Stimulated activated CD4-positive, alpha-beta T cell treated with anti-CD3 and anti-CD28 coated beads, Interleukin-4, amount 100 ng/mL, for 1 hour (primary cell): ENCODE results near the gene THOC2.
"Not testable (repeated sequence)": the region's sequence is repeated elsewhere in the genome, so short reads cannot be mapped to it uniquely, and the experiment has no call there.

Experiments
- DNase-seq: peaks from one replicate; pipeline ENCODE4 v3.0.0-alpha.2; 2020

THOC2 gene

DNA sequence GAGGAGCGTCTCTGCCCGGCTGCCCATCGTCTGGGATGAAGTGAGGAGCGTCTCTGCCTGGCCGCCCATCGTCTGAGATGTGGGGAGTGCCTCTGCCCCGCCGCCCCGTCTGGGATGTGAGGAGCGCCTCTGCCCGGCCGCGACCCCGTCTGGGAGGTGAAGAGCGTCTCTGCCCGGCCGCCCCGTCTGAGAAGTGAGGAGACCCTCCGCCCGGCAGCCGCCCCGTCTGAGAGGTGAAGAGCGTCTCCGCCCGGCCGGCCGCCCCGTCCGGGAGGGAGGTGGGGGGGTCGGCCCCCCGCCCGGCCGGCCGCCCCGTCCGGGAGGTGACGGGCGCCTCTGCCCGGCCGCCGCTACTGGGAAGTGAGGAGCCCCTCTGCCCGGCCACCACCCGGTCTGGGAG, 1.2 kb upstream of the THOC2 start:
- not testable (repeated sequence) for DNase-seq

DNA sequence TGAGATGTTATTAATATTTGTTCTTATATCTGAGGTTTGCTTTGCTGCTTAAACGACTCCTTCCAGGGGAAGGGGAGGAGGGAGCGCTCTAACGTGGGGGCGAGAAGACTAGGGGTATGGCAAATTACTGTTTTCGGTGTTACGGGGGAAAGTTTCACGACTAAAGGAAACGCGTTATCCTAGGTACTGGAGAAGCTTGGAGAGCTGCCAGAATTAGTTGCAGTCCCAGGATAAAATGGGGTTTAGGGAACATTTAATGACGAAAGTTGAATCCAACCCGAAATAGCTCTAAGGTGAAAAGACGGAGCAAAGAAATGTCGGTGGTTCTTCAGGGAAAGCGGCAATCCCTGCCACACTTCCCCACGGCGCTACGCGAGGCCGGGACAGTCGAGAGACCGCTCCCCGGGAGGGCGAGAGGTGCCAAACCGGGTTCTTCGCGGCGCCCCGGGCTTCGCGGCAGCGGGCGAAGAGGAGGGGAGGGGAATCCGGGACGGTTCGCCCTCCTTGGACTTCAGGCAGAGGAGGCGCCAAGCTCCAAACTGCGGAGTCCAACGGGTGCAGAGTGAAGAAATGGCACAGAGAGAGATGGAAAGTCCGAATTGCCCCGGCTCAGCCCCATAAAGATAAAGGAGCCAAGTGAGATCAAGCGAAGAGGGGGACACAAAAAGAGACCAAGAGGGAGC, 724 bp downstream of the THOC2 start:
- DNase-seq, result peak; percentile 6

DNA sequence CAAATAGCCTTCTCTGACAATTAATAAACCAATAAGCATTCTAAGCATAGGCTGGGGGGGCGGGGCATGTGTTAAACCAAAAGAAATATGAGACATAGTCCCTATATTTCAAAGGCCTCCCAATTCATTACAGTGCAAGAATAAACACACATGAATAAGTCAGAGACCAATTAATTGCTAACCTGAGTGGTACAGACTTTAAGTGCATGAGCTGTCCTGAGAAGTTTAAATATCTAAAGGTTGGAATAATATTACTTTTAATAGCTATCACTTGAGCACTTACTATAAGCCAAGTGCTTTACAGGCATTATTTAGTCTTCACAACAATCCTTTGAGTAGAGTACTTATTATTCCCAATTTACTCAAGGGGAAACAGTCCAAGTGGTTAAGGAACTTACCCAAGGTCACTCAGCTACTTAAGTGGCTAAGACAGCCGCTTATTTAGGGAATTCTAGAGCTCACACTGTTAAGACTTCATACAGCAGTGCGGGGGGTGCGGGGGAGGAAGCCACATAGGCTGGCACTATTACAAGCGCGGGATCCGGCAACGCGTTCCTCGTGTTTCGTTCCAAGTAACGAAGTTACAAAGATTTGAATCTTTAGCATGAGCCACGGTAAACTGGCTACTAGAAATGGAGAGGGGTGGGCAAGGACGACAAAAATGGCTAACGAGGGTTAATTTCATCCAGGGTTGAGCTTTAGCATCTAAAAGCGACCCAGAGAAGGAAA, 1.4 kb downstream of the THOC2 start:
- peak; percentile 19 for DNase-seq

DNA sequence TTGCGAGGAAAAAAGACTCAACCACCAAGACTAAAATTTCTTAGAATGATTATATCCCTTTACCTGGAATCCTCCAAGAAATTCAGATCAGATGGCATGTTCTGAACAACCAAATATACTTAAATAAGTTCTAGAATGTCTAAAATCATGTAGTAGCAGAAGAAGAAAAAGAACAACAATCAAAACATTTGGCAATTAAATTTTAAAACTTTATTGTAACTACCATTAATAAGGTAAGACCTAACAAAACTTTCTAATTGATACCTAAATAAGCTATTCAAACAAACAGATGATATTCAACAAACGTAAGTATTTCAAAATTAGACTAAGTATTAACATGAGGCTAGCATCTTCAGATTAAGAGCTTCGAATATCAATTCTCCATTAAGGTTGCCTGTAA, 4.3 kb downstream of the THOC2 start:
- no peak for DNase-seq

DNA sequence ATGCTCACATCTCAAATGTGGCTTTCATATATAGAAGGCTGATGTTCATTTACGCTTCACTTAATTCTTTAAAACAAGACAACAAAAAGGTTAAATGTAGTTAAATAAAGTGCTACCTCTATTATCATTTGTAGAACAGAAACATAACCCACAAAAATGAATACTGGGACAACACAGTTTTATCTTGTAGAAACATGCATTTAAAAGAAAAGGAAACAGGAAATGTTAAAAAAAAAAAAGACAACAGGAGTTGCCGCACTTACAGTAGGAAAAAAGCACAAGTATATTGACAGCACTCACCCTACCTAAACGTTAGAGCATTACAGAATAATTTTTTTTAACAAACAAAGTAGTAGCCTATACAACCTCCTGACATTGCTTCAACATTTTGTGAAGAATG, 4.8 kb downstream of the THOC2 start:
- DNase-seq, result no peak

DNA sequence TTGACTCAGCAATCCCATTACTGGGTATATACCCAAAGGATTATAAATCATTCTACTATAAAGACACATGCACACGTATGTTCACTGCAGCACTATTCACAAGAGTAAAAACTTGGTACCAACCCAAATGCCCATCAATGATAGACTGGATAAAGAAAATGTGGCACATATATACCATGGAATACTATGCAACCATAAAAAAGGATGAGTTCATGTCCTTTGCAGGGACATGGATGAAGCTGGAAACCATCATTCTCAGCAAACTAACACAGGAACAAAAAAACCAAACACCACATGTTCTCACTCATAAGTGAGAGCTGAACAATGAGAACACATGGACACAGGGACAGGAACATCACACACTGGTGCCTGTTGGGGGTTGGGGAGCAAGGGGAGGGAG, 10.7 kb downstream of the THOC2 start:
- not testable (repeated sequence) for DNase-seq

DNA sequence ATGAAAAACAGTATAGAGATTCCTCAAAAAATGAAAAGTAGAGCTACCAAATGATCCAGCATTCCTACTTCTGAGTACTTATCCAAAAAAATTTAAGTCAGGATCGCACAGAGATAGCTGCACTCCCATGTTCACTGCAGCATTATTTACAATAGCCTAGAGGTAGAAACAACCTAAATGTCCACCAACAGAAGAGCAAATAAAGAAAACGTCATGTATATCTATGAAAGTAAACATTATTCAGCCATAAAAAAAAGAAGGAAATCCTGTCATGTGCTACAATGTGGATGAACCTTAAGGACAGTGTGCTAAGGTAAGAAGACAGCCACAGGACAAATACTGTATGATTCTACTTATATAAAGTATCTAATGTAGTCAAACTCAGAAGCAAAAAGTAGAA, 12.4 kb downstream of the THOC2 start:
- DNase-seq, result no peak

DNA sequence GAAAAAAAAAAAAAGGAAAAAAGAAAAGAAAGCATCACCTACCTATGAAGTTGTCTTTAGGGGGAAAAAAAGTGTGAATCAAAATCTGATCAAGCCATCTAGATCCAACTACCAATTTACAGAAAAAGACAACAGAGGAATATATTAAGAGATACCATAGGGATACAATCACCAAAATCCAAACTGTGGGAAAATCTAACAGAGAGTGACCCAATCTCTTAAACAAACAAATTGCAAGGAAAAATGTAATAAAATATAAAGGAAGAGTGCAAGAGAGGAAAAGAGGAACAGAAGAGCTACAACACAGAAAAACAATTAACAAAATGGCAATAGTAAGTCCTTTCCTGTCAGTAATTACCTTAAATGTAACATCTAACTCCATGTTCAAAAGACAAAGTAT, 19.0 kb downstream of the THOC2 start:
- DNase-seq, result no peak

DNA sequence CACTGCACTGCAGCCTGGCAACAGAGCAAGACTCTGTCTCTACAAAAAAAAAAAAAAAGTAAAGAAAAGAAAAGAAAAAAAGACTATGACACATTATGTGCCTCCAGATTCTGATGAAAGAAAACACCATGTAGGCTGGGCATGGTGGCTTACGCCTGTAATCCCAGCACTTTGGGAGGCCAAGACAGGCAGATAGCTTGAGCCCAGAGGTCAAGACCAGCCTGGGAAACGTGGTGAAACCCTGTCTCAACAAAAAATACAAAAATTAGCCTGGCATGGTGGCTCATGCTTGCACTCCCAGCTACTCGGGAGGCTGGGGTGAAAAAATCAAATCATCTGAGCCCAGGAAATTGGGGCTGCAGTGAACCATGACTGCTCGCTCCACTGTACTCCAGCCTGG, 19.4 kb downstream of the THOC2 start:
- no peak for DNase-seq

DNA sequence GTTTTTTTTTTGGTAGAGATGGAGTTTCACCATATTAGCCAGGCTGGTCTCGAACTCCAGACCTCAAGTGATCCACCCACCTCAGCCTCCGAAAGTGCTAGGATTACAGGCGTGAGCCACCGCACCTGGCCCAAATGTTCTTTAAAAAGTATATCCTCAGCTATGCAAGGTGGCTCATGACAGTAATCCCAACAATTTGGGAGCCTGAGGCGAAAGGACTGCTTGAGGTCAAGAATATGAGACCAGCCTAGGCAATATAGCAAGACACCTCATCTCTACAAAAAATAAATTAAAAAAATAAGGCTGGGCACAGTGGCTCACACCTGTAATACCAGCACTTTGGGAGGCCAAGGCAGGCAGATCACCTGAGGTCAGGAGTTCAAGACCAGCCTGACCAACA, 21.7 kb downstream of the THOC2 start:
- not testable (repeated sequence) for DNase-seq

DNA sequence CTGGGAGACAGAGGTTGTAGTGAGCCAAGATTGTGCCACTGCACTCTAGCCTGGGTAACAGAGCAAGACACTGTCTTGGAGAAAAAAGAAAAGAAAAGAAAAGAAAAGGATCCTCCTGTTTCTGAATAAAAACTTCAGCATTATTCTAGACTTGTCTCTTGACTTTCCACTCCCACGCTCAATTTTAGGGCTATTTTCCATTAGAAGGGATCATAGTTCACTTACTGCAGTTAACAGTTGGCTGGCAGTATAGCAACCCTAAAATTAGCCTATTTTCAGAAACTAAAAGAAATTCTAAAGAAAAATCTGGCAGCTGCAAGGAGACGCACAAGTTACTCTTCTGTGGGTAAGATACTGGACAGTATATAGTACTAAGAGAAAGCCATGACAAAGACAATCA, 28.1 kb downstream of the THOC2 start:
- no peak for DNase-seq

DNA sequence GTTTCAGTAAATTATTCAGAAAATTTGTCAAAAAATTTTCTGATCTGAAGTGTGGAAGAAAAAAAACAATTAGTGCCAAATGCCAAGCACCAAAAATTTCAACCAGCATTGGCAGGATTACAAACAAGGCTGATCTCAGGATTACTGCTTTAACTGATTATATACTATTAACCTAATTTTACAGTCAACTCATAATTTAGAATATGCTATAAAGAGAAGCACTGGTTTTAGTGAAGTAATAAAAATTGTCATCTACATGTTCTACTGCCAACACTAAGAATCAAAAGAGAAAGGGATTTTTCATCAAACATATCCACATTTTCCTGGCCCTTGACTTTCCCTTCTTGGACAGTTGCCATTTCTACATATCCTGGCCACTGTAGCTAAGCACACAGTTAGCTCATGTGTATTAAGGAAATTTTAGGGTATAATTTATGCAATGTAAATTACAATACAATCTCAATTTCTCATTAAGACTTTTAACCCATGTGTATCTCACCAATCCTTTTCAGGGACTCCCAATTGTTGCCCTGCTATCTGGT, 33.8 kb downstream of the THOC2 start:
- no peak for DNase-seq

DNA sequence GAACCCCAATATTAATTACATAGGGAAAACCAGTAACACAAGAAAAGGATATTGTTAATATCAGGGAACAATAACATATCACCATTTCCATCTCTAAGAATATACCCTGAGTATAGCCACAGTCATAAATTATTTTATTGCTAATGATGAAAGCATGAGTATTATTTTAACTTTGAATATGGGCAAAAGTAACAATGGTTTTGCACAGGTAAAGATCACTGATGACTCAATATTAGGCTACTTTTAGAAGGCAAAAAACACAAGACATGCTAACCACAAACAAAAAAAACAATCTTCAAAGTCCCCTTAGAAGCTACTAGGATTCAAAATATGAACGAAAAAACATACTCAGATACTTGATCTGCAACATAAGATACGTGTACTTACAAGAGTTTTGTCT, 36.5 kb downstream of the THOC2 start:
- no peak for DNase-seq

DNA sequence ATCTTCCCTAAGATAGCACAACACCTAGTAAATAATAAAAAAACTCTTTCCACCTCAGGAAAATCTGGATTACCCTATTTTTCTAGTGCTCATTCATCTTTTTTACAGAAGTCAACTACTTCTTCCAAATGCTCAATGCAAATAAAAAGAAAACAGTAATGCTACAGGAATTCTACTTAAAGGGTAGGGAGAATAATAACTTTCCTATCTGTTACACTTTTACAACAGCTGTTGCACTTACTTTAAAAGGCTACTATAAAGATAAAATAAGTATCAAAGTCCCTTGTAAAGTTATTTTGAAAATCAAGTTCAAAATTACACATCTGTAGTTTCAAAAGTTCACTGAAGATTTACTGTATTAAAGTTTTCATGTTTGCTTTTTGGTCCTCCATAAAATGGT, 37.6 kb downstream of the THOC2 start:
- no peak for DNase-seq

DNA sequence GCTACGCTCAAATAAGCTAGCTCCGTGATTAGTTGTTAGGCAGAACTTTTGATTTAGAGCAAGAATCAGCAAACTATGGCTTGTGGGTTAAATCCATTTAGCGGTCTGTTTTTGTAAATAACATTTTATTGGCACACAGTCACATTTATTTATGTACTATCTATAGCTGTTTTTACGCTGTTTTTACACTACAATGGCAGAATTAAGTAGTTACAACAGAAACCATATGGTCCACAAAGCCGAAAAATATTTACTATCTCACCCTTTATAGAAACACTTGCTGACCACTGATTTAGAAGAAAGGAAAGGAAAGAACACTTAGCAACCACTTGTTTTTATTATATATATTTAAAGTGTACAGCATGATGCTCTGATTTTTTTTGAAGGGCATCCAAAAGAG, 41.1 kb downstream of the THOC2 start:
- DNase-seq, result no peak

DNA sequence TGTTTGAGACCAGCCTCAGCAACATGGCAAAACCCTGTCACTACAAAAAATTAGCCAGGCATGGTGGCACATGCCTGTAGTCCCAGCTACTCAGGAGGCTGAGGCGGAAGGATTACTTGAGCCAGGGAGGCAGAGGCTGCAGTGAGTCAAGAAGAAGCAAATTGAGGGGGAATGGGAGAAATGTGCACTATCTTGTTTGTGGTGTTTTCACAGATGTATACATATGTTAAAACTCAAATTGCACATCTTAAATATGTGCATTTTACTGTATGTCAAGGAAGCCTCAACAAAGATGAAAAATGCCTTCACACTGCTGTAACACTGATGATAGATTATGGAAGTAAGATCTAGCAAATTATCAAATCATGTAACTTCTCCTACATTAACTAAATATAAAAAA, 44.3 kb downstream of the THOC2 start:
- no peak for DNase-seq

DNA sequence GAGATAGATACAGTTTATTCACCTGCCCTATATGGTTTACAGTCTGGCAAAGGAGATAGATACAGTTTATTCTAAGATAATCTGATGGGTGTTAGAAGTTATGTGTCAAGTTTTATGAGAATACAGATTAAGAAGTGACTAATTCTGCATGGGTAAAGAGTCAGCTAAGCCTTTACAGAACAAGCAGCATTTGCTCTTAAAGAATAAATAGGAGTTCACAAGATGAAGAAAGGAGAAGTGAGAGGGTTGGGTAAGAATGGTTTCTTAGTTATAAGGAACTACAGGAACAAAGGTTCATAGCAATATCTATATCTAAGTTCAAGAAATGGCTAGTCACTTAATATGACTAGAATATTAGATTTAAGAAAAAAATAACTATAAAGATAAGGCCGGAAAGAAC, 47.6 kb downstream of the THOC2 start:
- DNase-seq, result no peak

DNA sequence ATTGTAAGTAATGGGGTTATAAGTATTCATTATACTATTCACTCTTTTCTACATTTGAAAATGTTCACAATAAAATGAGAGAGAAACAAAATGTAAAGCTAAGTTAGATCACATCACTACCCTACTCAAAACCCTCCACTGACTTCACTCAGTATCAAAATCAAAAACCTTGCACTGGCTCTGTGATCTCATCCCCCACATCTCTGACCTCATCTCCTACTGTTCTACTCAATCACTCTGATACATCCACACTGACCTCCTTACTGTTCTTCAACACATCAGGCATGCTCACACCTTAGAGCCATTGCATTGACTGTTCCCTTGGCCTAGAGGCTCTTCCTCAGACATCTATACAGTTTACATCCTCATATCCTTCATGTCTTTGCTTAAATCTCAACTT, 50.7 kb downstream of the THOC2 start:
- DNase-seq, result no peak

DNA sequence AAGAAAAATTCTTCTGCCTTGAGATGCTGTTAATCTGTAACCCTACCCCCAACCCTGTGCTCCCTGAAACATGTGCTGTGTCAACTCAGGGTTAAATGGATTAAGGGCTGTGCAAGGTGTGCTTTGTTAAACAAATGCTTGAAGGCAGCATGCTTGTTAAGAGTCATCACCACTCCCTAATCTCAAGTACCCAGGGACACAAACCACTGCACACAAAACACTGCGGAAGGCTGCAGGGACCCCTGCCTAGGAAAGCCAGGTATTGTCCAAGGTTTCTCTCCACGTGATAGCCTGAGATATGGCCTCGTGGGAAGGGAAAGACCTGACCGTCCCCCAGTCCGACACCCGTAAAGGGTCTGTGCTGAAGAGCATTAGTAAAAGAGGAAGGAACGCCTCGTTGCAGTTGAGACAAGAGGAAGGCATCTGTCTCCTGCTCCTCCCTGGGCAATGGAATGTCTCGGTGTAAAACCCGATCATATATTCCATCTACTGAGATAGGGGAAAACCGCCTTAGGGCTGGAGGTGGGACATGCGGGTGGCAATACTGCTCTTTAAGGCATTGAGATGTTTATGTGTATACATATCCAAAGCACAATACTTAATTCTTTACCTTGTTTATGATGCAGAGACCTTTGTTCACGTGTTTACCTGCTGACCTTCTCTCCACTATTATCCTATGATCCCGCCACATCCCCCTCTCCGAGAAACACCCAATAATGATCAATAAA, 53.0 kb downstream of the THOC2 start:
- DNase-seq, result not testable (repeated sequence)

DNA sequence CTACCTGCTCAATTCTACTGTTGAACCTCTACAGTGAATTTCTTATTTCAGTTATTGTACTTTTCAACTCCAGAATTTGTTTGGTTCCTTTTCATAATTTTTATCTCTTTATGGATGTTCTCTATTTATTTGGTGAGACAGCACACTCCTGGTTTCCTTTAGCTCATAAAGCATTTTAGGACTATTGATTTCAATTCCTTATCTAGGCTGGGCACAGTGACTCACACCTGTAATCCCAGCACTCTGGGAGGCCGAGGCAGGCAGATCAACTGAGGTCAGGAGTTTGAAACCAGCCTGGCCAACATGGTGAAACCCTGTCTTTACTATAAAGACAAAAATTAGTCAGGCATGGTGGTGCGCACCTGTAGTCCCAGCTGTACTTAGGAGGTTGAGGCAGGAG, 57.7 kb downstream of the THOC2 start:
- no peak for DNase-seq

DNA sequence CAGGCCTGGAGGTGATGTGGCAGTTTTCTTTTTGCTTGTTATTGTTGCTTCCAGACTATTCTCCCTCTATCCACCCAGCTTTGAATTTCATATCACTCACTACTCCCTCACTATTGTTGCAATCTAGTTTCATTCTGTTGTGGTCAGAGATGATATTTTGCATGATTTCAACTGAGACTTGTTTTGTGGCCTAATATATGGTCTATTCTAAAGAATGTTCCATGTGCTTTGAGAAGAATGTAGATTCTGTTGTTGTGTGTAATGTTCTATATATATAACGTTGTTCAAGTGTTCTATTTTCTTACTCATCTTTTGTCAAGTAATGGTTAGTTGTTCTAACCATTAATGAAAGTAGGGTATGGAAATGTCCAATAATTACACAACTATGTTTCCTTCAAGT, 59.0 kb downstream of the THOC2 start:
- no peak for DNase-seq

DNA sequence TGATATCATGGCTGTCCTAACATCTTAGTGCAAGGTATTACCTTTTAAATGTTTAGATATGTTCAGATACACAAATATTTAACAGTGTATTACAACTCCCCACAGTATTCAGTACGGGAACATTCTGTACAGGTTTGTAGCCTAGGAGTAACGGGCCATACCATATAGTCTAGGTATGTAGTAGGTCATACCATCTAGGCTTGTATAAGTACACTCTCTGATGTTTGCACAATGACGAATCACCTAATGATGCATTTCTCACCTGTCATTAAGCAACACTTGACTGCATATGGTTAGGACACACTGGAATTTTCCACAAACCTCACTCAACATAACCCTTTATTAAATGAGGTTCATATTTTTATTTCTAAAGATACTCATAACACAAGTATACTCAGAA, 67.7 kb downstream of the THOC2 start:
- no peak for DNase-seq

DNA sequence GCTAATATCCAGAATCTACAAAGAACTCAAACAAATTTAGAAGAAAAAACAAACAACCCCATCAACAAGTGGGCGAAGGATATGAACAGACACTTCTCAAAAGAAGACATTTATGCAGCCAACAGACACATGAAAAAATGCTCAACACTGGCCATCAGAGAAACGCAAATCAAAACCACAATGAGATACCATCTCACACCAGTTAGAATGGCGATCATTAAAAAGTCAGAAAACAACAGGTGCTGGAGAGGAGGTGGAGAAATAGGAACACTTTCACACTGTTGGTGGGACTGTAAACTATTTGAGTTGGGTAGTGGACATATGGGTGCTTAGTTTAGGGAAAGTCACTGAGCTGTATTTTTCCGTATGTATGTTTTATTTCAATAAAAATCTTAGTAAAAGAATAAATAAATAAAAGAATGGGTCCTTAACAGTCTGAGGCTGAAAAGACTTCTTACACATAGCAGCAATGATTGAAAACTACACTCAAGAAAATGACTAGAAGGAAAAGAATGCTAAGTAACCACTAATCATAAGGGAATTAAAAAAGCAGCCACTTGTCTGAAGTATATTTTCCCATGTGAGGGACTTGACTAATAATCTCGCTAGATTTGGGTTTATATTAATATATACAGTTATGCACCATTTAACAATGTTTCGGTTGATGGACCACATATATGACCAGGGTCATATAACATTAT, 68.2 kb downstream of the THOC2 start:
- DNase-seq, result not testable (repeated sequence)
